ENCODE results near the gene IFIT5.
"Not testable (repeated sequence)": the region's sequence is repeated elsewhere in the genome, so short reads cannot be mapped to it uniquely, and the experiment has no call there.

Gene IFIT5

DNA sequence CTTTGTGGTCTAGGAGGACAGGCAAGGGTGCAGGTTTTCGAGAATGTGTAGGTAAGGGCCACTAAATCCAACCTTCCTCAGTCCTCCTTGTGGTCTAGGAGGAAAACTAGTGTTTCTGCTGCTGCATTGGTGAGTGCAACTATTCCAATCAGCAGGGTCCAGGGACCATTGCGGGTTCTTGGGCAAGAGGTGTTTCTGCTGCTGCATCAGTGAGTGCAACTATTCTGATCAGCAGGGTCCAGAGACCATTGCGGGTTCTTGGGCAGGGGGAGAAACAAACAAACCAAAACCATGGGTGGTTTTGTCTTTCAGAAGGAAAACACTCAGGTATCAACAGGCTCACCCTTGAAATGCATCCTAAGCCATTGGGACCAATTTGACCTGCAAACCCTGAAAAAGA is 6.6 kb upstream of the IFIT5 start:
- not testable (repeated sequence) for H3K4me1 ChIP-seq (ENCODE audit: insufficient read depth, low read length); H3K9me3 ChIP-seq (ENCODE audit: control insufficient read depth, insufficient read depth, low read length); H3K9ac ChIP-seq (ENCODE audit: low read depth, low read length); H3K36me3 ChIP-seq (ENCODE audit: insufficient read depth, low read length)

DNA sequence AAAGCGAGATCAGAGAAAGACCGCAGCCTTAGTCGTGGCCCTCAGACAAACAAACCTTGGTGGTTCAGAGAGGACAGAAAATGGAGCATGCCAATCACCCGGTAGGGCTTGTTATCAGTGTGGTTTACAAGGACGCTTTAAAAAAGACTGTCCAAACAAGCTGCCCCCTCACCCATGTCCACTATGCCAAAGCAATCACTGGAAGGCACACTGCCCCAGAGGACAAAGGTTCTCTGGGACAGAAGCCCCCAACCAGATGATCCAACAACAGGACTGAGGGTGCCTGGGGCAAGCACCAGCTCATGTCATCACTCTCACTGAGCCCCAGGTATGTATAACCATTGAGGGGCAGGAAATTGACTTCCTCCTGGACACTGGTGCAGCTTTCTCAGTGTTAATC is 5.1 kb upstream of the IFIT5 start:
- H3K4me1 ChIP-seq (ENCODE audit: insufficient read depth, low read length); H3K9me3 ChIP-seq (ENCODE audit: control insufficient read depth, insufficient read depth, low read length); H3K9ac ChIP-seq (ENCODE audit: low read depth, low read length): not testable (repeated sequence)

DNA sequence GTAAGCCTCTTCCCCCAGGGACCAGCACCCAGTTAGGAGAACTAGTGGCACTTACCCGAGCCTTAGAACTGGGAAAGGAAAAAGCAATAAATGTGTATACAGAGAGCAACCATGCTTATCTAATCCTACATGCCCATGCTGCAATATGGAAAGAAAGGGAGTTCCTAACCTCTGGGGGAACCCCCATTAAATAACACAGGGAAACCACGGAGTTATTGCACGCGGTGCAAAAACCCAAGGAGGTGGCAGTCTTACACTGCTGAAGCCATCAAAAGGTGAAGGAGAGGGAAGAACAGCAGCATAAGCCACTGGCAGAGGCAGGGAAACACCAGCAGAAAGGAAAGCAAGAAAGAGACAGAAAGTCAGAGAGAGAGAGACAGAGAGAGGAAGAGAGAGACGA is 3.8 kb upstream of the IFIT5 start:
- not testable (repeated sequence) for H3K9me3 ChIP-seq (ENCODE audit: control insufficient read depth, insufficient read depth, low read length); H3K4me1 ChIP-seq (ENCODE audit: insufficient read depth, low read length); H3K9ac ChIP-seq (ENCODE audit: low read depth, low read length); H3K36me3 ChIP-seq (ENCODE audit: insufficient read depth, low read length)

More for the DNA sequence above, 5.1 kb upstream of the IFIT5 start:
- H3K36me3 ChIP-seq (ENCODE audit: insufficient read depth, low read length): not testable (repeated sequence)

DNA sequence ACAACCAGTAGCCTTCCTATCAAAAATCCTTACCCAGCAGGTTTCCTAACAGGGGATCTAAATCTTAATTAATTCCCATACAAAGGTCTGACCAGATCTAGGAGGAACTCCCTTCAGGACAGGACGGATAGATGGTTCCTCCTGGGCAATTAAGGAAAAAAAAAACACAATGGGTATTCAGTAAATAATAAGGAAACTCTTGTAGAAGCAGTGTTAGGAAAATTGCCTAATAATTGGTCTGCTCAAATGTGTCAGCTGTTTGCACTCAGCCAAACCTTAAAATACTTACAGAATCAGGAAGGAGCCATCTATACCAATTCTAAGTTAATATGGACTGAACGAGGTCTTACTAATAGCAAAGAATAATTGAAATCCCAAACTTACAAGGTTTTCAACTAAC is 3.2 kb upstream of the IFIT5 start:
- H3K9ac ChIP-seq (ENCODE audit: low read depth, low read length); H3K4me1 ChIP-seq (ENCODE audit: insufficient read depth, low read length); H3K36me3 ChIP-seq (ENCODE audit: insufficient read depth, low read length); H3K9me3 ChIP-seq (ENCODE audit: control insufficient read depth, insufficient read depth, low read length): not testable (repeated sequence)

DNA sequence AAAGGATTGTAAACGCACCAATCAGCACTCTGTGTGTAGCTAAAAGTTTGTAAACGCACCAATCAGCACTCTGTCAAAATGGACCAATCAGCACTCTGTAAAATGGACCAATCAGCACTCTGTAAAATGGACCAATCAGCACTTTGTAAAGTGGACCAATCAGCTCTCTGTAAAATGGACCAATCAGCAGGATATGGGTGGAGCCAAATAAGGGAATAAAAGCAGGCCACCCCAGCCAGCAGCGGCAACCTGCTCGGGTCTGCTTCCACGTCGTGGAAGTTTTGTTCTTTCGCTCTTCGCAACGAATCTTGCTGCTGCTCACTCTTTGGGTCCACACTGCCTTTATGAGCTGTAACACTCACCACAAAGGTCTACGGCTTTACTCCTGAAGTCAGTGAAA is 2.1 kb upstream of the IFIT5 start:
- not testable (repeated sequence) for H3K36me3 ChIP-seq (ENCODE audit: insufficient read depth, low read length); H3K4me1 ChIP-seq (ENCODE audit: insufficient read depth, low read length); H3K9me3 ChIP-seq (ENCODE audit: control insufficient read depth, insufficient read depth, low read length); H3K9ac ChIP-seq (ENCODE audit: low read depth, low read length)

DNA sequence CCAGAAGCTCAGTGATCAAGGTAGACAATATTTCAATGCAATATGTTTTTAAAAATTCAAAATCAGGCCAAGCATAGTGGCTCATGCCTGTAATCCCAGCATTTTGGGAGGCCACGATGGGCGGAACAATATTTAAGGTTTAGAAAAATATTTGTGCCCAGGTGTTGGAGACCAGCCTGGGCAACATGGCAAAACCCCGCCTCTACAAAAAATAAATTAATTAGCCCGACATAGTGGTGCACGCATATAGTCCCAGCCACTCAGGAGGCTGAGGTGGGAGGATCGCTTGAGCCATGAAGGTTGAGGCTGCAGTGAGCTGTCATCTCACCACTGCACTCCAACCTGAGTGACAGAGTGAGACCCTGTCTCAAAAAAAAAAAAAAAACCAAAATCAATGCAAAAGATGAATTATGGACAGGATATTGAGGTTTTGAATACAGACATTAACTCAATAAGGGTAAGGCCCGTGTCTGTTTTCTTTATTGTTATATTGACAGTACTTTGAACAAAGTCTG is 913 bp upstream of the IFIT5 start:
- Histone ChIP-seq H3K9me3 (ENCODE audit: control insufficient read depth, insufficient read depth, low read length) (no peaks in the 10 kb centered on the region), H3K4me1 (ENCODE audit: insufficient read depth, low read length) (peaks cover 8% of the 10 kb centered on the region; the same call in 1 of the 2 replicates), H3K9ac (ENCODE audit: low read depth, low read length) (no peak overlapping the region), H3K36me3 (ENCODE audit: insufficient read depth, low read length) (0 out of 2 replicates have a peak, but pooled peaks cover 2% of the 10 kb centered on the region)

DNA sequence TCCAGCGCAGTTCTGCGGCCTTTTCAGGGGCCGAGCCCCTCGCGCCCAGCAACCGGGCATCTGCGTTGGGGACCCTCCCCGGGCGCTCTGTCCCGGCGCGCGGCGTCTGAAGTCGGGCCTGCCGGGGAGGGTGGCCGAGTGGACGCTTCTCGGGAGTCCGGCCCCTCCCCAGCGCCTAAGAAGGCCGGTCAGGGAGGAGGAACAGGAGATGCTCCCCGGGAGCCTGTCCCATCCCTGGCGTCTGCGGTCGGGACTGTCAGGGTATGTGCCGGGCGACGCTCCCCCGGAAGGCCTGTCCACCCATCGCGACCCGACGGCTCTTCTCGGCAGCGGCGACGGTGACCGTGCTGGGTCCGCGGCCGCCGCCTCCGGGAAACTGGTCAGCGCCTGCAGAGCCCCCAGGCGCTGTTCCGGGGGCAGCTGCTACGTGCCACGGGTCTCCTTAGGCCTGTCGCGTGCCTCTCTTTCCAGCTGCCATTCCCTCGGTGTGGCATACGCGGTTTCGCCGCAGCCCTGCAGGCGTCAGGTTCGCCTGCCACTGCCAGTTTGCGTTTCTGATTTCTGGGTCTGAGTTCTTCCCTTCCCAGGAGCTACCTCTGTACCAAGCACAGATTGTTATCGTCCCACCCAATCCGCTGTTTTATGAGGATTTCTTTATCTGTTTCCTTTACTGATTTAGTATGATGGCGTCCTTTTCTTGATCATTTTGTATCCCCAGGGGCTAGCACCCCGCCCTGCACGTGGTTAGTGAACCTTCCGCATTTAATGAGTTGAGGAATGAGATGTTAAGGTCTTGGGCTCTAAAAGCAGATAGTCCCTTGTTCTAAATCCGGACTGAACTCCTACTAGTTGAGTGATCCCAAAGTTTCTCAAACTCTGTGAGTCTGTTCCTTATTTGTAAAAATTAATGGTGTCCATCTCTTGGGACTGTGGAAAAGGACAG is 782 bp downstream of the IFIT5 start:
- Histone ChIP-seq H3K4me1 (ENCODE audit: insufficient read depth, low read length) (peaks cover 12% of the 10 kb centered on the region; the same call in 1 of the 2 replicates), H3K9me3 (ENCODE audit: control insufficient read depth, insufficient read depth, low read length) (no peaks in the 10 kb centered on the region)

DNA sequence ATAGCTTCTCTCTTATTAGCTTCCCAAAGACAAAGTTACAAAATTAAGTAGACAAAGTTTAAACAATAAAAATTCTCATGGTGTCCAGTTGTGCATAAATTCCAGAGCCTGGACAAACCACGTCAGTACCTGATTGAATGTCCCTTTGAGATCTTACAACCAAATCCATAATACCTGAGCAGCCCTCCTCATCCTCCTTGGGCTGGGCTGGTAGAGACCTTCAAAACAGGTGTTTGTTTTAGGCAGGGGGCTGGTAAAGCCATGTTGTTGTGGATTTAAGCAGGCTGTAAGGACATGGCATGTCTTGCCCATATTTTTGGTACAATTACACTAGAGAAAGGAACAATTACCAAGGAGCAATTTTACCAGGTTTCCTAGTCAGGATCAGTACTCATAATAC is 2.1 kb downstream of the IFIT5 start:
- no peaks in the 10 kb centered on the region for H3K9me3 ChIP-seq (ENCODE audit: control insufficient read depth, insufficient read depth, low read length)
- H3K36me3 ChIP-seq (ENCODE audit: insufficient read depth, low read length): 0 out of 2 replicates have a peak, but pooled peaks cover 2% of the 10 kb centered on the region
- H3K9ac ChIP-seq (ENCODE audit: low read depth, low read length): no peak overlapping the region
- peaks cover 12% of the 10 kb centered on the region; the same call in 1 of the 2 replicates for H3K4me1 ChIP-seq (ENCODE audit: insufficient read depth, low read length)

More for the DNA sequence above, 782 bp downstream of the IFIT5 start:
- H3K36me3 ChIP-seq (ENCODE audit: insufficient read depth, low read length): 0 out of 2 replicates have a peak, but pooled peaks cover 2% of the 10 kb centered on the region
- peak overlapping the region; percentile 76 for H3K9ac ChIP-seq (ENCODE audit: low read depth, low read length)

DNA sequence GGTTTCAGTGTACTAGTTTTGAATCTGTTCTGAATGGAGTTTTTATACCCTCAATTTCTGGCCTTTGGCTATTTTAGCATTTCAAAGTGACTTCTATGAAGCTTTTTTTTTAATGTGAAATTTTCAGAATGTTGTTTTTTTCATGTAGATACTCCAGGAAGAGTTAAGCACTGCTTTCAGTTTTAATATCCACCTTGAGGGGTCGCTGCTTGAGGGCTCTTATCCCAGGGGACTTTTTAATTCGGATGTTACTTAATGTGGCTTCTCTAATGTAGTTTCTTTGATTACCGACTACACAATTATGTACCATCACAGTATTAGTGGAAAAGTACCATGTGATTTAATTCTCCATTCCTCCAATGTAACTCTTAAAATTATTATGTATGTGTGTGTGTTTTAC is 5.2 kb downstream of the IFIT5 start:
- no peak overlapping the region for H3K9ac ChIP-seq (ENCODE audit: low read depth, low read length)
- 0 out of 2 replicates have a peak, but pooled peaks cover 2% of the 10 kb centered on the region for H3K36me3 ChIP-seq (ENCODE audit: insufficient read depth, low read length)
- no peaks in the 10 kb centered on the region for H3K9me3 ChIP-seq (ENCODE audit: control insufficient read depth, insufficient read depth, low read length)
- peaks cover 12% of the 10 kb centered on the region; the same call in 1 of the 2 replicates for H3K4me1 ChIP-seq (ENCODE audit: insufficient read depth, low read length)

DNA sequence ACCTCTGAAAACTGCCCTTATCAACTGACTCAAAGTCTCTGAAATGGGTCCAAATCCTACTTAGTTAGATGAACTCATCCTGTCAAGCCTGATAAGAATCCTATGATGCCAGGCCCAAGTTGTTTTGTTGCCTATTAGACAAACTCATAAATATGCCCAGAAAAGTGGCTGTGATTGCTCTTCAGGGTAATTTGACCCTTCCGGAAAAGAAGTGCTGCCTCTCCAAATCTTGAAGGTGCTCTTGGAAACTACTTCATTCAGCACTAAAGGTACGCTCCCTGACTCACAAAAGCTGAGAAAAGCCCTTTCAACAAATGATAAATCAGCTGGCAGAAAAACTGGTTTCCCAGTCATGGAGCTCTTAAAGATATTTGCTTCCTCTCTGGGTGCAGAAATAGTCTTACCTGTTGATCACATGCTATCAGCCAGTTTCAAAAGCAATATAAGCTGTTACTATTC is 6.7 kb downstream of the IFIT5 start:
- 0 out of 2 replicates have a peak, but pooled peaks cover 2% of the 10 kb centered on the region for H3K36me3 ChIP-seq (ENCODE audit: insufficient read depth, low read length)
- H3K9ac ChIP-seq (ENCODE audit: low read depth, low read length): no peak overlapping the region
- no peaks in the 10 kb centered on the region for H3K9me3 ChIP-seq (ENCODE audit: control insufficient read depth, insufficient read depth, low read length)
- peaks cover 9% of the 10 kb centered on the region; the same call in 1 of the 2 replicates for H3K4me1 ChIP-seq (ENCODE audit: insufficient read depth, low read length)

DNA sequence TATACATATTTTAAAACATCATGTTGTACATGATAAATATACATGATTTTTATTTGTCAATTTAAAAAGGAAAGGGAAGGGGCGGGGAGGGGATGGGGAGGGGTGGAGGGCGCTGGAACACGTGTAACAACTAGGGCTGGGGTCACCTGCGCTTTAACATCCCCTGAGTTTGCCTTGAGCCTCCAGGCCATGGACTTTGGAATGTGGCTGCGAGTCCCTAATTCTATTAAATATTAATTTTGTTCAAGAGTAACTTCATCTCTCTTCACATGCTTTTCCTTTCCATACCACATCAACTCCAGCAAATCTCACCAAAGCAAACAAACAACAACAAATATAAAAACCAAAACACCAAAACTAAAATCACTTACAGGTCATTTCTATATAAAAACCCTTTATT is 10.6 kb downstream of the IFIT5 start:
- Histone ChIP-seq H3K9ac (ENCODE audit: low read depth, low read length) (no peak overlapping the region), H3K4me1 (ENCODE audit: insufficient read depth, low read length) (peaks cover 8% of the 10 kb centered on the region; the same call in 1 of the 2 replicates), H3K9me3 (ENCODE audit: control insufficient read depth, insufficient read depth, low read length) (no peaks in the 10 kb centered on the region), H3K36me3 (ENCODE audit: insufficient read depth, low read length) (no peaks in the 10 kb centered on the region)

DNA sequence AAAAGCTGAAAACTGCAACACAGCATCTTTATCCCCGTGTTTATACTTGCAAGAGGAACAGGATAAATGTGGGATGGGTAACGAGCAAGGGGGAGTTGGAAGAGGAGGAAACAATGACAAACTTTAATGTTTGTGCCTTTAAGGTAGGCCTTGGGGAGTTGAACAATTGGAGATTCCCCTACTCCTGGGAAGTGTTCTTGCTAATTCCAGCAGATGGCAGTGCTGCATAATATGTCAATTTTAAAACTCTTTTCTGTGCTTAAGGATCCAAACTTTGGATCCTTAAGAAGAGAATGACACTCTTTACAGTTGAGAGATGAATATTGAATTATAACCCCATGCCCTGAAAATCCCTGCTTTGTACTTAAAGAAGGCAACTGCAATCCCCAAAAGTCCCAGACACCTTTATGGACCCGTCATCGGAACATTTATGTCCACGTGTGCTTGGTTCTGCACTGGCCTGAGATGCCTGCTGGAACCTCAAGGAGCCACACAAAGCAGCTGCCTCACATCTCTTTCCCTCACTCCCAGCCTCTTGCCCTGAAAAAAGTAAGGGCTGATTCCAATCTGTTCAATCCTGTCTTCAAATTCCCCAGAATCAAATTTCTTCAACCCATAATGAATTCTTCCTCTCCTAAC is 12.0 kb downstream of the IFIT5 start:
- H3K36me3 ChIP-seq (ENCODE audit: insufficient read depth, low read length): no peaks in the 10 kb centered on the region
- H3K4me1 ChIP-seq (ENCODE audit: insufficient read depth, low read length): peaks cover 8% of the 10 kb centered on the region; the same call in 1 of the 2 replicates
- no peaks in the 10 kb centered on the region for H3K9me3 ChIP-seq (ENCODE audit: control insufficient read depth, insufficient read depth, low read length)
- no peak overlapping the region for H3K9ac ChIP-seq (ENCODE audit: low read depth, low read length)

DNA sequence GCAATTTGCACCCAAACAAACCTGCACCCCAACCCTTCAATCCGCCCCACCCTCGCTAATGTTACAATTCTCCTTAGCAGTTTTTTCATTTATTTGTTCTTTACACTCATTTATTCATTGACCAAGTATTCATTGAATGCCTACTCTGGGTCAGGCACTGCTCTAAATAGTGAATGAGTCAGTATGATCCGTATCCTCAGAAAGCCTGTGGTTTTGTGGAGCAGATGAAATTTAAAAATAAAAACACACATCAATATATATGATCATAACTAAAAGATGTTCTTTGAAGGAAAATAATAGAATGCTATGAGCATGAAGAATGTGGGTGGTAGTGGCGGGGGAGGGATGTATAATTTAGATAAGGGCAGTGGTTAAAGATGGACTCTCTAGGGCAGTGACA is 13.3 kb downstream of the IFIT5 start:
- Histone ChIP-seq H3K9me3 (ENCODE audit: control insufficient read depth, insufficient read depth, low read length) (no peaks in the 10 kb centered on the region), H3K4me1 (ENCODE audit: insufficient read depth, low read length) (peaks cover 8% of the 10 kb centered on the region; the same call in 1 of the 2 replicates), H3K36me3 (ENCODE audit: insufficient read depth, low read length) (no peaks in the 10 kb centered on the region), H3K9ac (ENCODE audit: low read depth, low read length) (no peak overlapping the region)

DNA sequence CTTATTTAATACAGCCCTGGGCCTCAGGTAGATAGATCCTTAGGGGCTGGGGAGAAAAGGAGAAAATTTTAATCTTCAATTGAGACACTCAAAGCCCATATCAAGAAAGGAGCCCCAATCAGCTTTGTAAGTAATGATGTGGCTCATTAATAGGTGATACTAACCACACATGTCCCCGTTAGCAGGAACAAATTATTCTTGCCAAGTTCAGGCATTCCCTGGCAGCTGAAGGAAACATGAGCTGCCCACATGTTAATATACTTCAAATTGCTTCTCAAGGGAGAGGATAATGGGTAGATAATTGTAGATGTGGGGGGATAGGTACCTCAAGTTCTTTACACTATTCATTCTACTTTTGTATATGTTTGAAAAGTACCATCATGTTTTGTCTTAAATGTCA is 14.5 kb downstream of the IFIT5 start:
- Histone ChIP-seq H3K36me3 (ENCODE audit: insufficient read depth, low read length) (no peaks in the 10 kb centered on the region), H3K9ac (ENCODE audit: low read depth, low read length) (no peak overlapping the region), H3K4me1 (ENCODE audit: insufficient read depth, low read length) (peaks cover 8% of the 10 kb centered on the region; the same call in 1 of the 2 replicates), H3K9me3 (ENCODE audit: control insufficient read depth, insufficient read depth, low read length) (no peaks in the 10 kb centered on the region)

Data from ES-I3 (cell line).